Smooth muscle cell (in vitro differentiated cells): ENCODE results near the gene GNAI1. TPM values are rescaled to one million over a fixed set of nuclear protein-coding genes. Genes with fewer than 3 reads are reported as not detected.

ENCODE experiments used
- DNase-seq: peaks from one replicate; lab custom pipeline; 2025; ENCODE audit not compliant: unreplicated experiment; lab: John Stamatoyannopoulos, UW
- H2AFZ ChIP-seq: fragments of 200-600 bp; sonication (generic); 2 replicates; pipeline ENCODE4 v1.6.0; 2016; ENCODE audit warnings: antibody characterized with exemption, low read depth, mild to moderate bottlenecking
- H3F3A ChIP-seq: fragments of 200-600 bp; sonication (generic); 2 replicates; pipeline ENCODE4 v1.6.0; 2017; ENCODE audit warnings: antibody characterized with exemption, low read depth
- H3K27ac ChIP-seq: fragments of 200-600 bp; sonication (generic); 2 replicates; pipeline ENCODE4 v1.5.1; 2016; ENCODE audit warnings: low read depth, mild to moderate bottlenecking
- H3K27me3 ChIP-seq: fragments of 200-600 bp; sonication (generic); 2 replicates; pipeline ENCODE4 v1.6.1; 2016; ENCODE audit warnings: low read depth, mild to moderate bottlenecking
- H3K36me3 ChIP-seq: fragments of 200-600 bp; sonication (generic); 2 replicates; pipeline ENCODE4 v1.5.1; 2016; ENCODE audit warnings: low read depth
- H3K4me1 ChIP-seq: fragments of 200-600 bp; sonication (generic); 2 replicates; pipeline ENCODE4 v1.5.1; 2016; ENCODE audit warnings: low read depth
- H3K4me2 ChIP-seq: fragments of 200-600 bp; sonication (generic); 2 replicates; pipeline ENCODE4 v1.6.0; 2016; ENCODE audit warnings: mild to moderate bottlenecking
- H3K4me3 ChIP-seq: fragments of 200-600 bp; sonication (generic); 2 replicates; pipeline ENCODE4 v1.5.1; 2016; ENCODE audit warnings: mild to moderate bottlenecking
- H3K79me2 ChIP-seq: fragments of 200-600 bp; sonication (generic); 2 replicates; pipeline ENCODE4 v1.6.0; 2016; ENCODE audit warnings: low read depth, mild to moderate bottlenecking
- H3K9ac ChIP-seq: fragments of 200-600 bp; sonication (generic); 2 replicates; pipeline ENCODE4 v1.6.0; 2016; ENCODE audit warnings: low read depth
- H3K9me3 ChIP-seq: fragments of 200-600 bp; sonication (generic); replicated peaks from 2 replicates; pipeline ENCODE4 v1.5.1; 2016; ENCODE audit warnings: low read depth
- H4K20me1 ChIP-seq: fragments of 200-600 bp; sonication (generic); 2 replicates; pipeline ENCODE4 v1.6.0; 2016; ENCODE audit warnings: low read depth
- CTCF ChIP-seq: fragments of 200-600 bp; sonication (generic); IDR thresholded peaks from 2 replicates; pipeline ENCODE4 v1.5.1; 2017; ENCODE audit warnings: borderline replicate concordance, mild to moderate bottlenecking, antibody characterized with exemption; ENCODE audit not compliant: insufficient read depth, poor library complexity, severe bottlenecking
- WGBS: methylation state at CpG from one replicate; pipeline ENCODE4 v1.1.7; 2016; ENCODE audit warnings: low lambda C conversion rate; 5-methylcytosine and 5-hydroxymethylcytosine counted together
- polyA plus RNA-seq: library from polyadenylated mRNA; unstranded; fragments of >200 nt; fragmentation: Nextera tagmentation; extraction: Ambion mirVana; gene quantifications from 2 replicates; pipeline ENCODE4 v1.2.1, GENCODE V29; 2016
- small RNA-seq: library from RNA; depleted of rRNA; stranded (forward); fragments of <200 nt; gene quantifications from one replicate; pipeline ENCODE3, GENCODE V24; 2014
- total RNA-seq: library from RNA; depleted of rRNA; stranded (reverse); fragments of >200 nt; gene quantifications from 2 replicates; pipeline ENCODE4 v1.2.3, GENCODE V29; 2014

The GNAI1 gene
- total and polyA plus RNA-seq, 2 experiments from 2014 or later, result 204 to 223 TPM

DNA sequence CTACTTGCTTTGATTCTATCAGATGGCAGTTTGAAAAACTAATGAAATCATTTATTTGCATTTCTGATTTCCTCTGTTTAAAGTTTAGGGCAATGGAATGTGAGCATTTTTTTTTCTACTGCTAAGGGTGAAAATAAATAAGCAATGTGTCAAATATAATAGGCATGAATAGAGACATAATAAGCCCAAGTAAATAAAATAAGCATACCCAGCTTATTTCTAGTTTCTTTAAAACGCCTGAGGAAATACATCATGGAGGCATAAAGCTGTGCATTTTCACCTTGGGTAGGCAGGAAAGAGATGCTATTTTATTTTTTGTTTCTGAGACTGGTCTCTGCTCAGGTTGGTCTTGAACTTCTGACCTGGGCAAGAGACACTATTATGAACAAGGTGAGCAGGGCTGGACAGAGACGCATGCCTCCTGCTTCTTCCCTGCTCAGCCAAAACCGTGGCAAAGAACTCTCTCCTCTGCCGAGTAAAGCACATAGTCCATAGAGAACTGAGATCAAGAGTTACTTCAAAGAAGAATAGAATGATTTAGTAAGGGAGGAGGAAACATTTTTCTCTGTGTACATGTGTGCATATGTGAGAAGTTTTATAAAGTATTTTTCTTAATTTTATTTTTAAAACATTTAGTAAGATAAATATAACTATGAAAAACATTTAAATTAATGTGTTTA is 138.1 kb downstream of the GNAI1 start:
- no peak overlapping the region for H3K4me3 ChIP-seq
- no peaks in the 10 kb centered on the region for H3K9me3 ChIP-seq
- no peak for DNase-seq
- peaks cover 8% of the 10 kb centered on the region for H3K4me1 ChIP-seq
- peaks cover 7% of the 10 kb centered on the region for H3F3A ChIP-seq
- WGBS, result 64% methylated on average over 4 of the region's 4 CpGs
- no peak overlapping the region for H2AFZ ChIP-seq
- peak overlapping the region; percentile 36 for H3K4me2 ChIP-seq
- peak overlapping the region; percentile 81 for H3K27ac ChIP-seq
- no peak for TF ChIP-seq CTCF
- H4K20me1 ChIP-seq, result no peaks in the 10 kb centered on the region
- no peaks in the 10 kb centered on the region for H3K79me2 ChIP-seq
- no peaks in the 10 kb centered on the region for H3K36me3 ChIP-seq
- no peak overlapping the region for H3K9ac ChIP-seq
- H3K27me3 ChIP-seq, result no peaks in the 10 kb centered on the region

DNA sequence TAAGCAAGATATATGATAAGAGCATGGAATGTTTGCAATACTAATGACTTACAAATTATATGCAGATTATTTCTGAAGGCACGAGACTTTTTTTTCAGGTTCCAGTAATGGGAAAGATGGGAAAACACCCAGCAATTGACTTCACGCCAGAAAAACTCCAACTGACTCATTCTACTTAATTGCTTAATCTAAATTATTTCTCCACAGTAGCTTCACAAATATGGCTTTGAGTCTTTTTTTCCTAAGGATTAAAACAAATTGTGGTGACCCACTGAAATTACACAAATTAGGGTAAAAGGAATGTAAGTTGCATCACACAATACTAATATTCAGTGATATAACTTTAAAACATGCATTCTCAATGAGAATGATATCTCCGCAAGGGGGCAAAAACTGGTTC is 138.7 kb downstream of the GNAI1 start:
- H3K9me3 ChIP-seq, result no peaks in the 10 kb centered on the region
- WGBS, result 30% methylated on average over 3 of the region's 3 CpGs
- H3K4me2 ChIP-seq, result peak overlapping the region; percentile 36
- no peak for DNase-seq
- H3K9ac ChIP-seq, result no peak overlapping the region
- no peaks in the 10 kb centered on the region for H3K36me3 ChIP-seq
- peaks cover 13% of the 10 kb centered on the region for H3K4me1 ChIP-seq
- H4K20me1 ChIP-seq, result no peaks in the 10 kb centered on the region
- H3K27me3 ChIP-seq, result no peaks in the 10 kb centered on the region
- H3K4me3 ChIP-seq, result no peak overlapping the region
- no peak overlapping the region for H2AFZ ChIP-seq
- no peak for TF ChIP-seq CTCF
- peaks cover 7% of the 10 kb centered on the region for H3F3A ChIP-seq
- no peaks in the 10 kb centered on the region for H3K79me2 ChIP-seq
- H3K27ac ChIP-seq, result peak overlapping the region; percentile 81

DNA sequence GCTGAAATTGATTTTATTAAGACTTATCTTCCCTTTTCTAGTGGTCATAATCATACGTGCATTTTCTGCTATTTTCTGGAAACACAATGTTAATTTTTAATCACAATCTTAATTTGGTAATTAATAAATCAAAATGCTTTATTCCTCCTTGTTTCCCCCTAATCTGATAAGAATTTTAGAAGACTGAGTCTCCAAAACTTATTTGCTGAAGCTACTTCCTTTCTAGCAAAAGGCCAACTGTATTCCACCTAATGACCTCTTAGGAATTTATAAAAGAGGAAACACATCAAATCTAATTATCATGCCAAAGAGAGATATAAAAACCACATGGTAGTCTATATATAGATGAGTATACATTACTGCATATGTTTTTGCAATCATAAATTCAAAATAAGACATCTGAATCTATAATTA is 140.6 kb downstream of the GNAI1 start:
- Histone ChIP-seq H3K79me2 (no peaks in the 10 kb centered on the region), H3K4me3 (no peak overlapping the region), H3F3A (peaks cover 12% of the 10 kb centered on the region), H4K20me1 (no peaks in the 10 kb centered on the region), H2AFZ (no peak overlapping the region), H3K9ac (no peak overlapping the region), H3K36me3 (no peaks in the 10 kb centered on the region), H3K4me1 (peaks cover 26% of the 10 kb centered on the region), H3K9me3 (no peaks in the 10 kb centered on the region), H3K27ac (peak overlapping the region; percentile 99), H3K27me3 (no peaks in the 10 kb centered on the region), H3K4me2 (no peak overlapping the region)
- no peak for TF ChIP-seq CTCF
- WGBS, result 96% methylated on average over 1 of the region's 1 CpG
- no peak for DNase-seq

Small RNAs within 50 kb of the gene (small RNA-seq; reads per million reads assigned to genes)
- not detected for gene RN7SL869P
